GM12878 (cell line): ENCODE measurements around the gene SCN10A. TPM values are rescaled to one million over a fixed set of nuclear protein-coding genes. Genes with fewer than 3 reads are reported as not detected.

Experiments
- ATAC-seq: fragments of 200-7000 bp; cut with Tn5 transposase; 3 replicates; pipeline ENCODE4 v1.9.1; 2020; ENCODE audit warnings: mild to moderate bottlenecking, moderate library complexity
- BruUV-seq: library from RNA; stranded (reverse); fragments of 400-500 nt; replicated peaks from 2 replicates; lab custom pipeline; 2021; lab: Mats Ljungman, UMichigan
- CTCF ChIA-PET: fragments of 300-600 bp; sonication (Branson Sonifier 250); formaldehyde crosslinking; extraction: SDS; loops from one replicate; lab custom pipeline; 2021; ENCODE audit warnings: inconsistent platforms; lab: Yijun Ruan, JAX
- POLR2A ChIA-PET: fragments of 350-600 bp; formaldehyde crosslinking; extraction: SDS; loops from one replicate; lab custom pipeline; 2021; ENCODE audit warnings: inconsistent platforms; lab: Charles Lee
- RAD21 ChIA-PET: fragments of 300-600 bp; sonication (Branson Sonifier 250); formaldehyde crosslinking; loops from one replicate; lab custom pipeline; 2023; ENCODE audit warnings: antibody characterized with exemption; ENCODE audit not compliant: unreplicated experiment; lab: Charles Lee
- SMC1A ChIA-PET: fragments of 300-600 bp; sonication (Branson Sonifier 250); formaldehyde crosslinking; loops from one replicate; lab custom pipeline; 2023; ENCODE audit not compliant: unreplicated experiment, uncharacterized antibody; lab: Charles Lee
- DNase-seq: peaks from one replicate; pipeline ENCODE4 v3.0.0-alpha.2; 2011; ENCODE audit warnings: low read depth, low spot score
- FAIRE-seq: peaks from 3 replicates; lab custom pipeline; 2011; peaks lifted over from hg19 to GRCh38; lab: Jason Lieb, UNC
- H2AFZ ChIP-seq: 2 replicates; pipeline ENCODE4 v1.6.0; 2011; ENCODE audit warnings: low read depth, low read length, control low read depth; ENCODE audit not compliant: control insufficient read depth
- H3K27ac ChIP-seq: 2 replicates; pipeline ENCODE4 v1.5.1; 2011; ENCODE audit warnings: control low read depth; ENCODE audit not compliant: control insufficient read depth, insufficient read depth
- H3K27me3 ChIP-seq, 2 experiments: replicated peaks in 1 of 2; 2 replicates each; pipeline versions ENCODE4 v1.6.0 to v1.6.1; 2011; ENCODE audit warnings: low read length in 1 of 2; ENCODE audit not compliant: control insufficient read depth in 2 of 2, insufficient read depth in 2 of 2
- H3K36me3 ChIP-seq, 2 experiments: 2 replicates each; pipeline ENCODE4 v1.5.1; 2011; ENCODE audit warnings: low read length in 1 of 2; ENCODE audit not compliant: control insufficient read depth in 2 of 2, insufficient read depth in 2 of 2
- H3K4me1 ChIP-seq: 2 replicates; pipeline ENCODE4 v1.6.1; 2011; ENCODE audit warnings: mild to moderate bottlenecking, low read length, moderate library complexity, mixed read lengths; ENCODE audit not compliant: control insufficient read depth, insufficient read depth
- H3K4me2 ChIP-seq: 2 replicates; pipeline ENCODE4 v1.6.0; 2011; ENCODE audit warnings: control low read depth; ENCODE audit not compliant: control insufficient read depth, insufficient read depth
- H3K4me3 ChIP-seq: fragments of 200-600 bp; sonication (generic); 2 replicates; pipeline ENCODE4 v1.5.1; 2016
- H3K79me2 ChIP-seq: 2 replicates; pipeline ENCODE4 v1.6.0; 2011; ENCODE audit warnings: low read length; ENCODE audit not compliant: control insufficient read depth, insufficient read depth
- H3K9ac ChIP-seq: 2 replicates; pipeline ENCODE4 v1.8.0; 2011; ENCODE audit warnings: low read length, control low read depth, mixed read lengths; ENCODE audit not compliant: control insufficient read depth, insufficient read depth
- H3K9me3 ChIP-seq: replicated peaks from 3 replicates; pipeline ENCODE4 v1.5.1; 2011; ENCODE audit warnings: mild to moderate bottlenecking, low read length; ENCODE audit not compliant: control insufficient read depth, insufficient read depth
- H4K20me1 ChIP-seq: 2 replicates; pipeline ENCODE4 v1.6.0; 2011; ENCODE audit not compliant: control insufficient read depth, insufficient read depth
- CBX5 ChIP-seq: sonication (generic); IDR thresholded peaks from 2 replicates; pipeline ENCODE4 v1.6.1; 2016; ENCODE audit warnings: low read depth, moderate library complexity, mild to moderate bottlenecking, inconsistent platforms
- ELK1 ChIP-seq: IDR thresholded peaks from 2 replicates; pipeline ENCODE4 v1.6.1; 2012; ENCODE audit warnings: low read depth, low read length, improper control_type of control experiment
- MLLT1 ChIP-seq: fragments of 450-650 bp; IDR thresholded peaks from 2 replicates; pipeline ENCODE4 v1.6.1; 2016; ENCODE audit warnings: mild to moderate bottlenecking
- RAD21 ChIP-seq: IDR thresholded peaks from 2 replicates; pipeline ENCODE4 v1.6.1; 2011; ENCODE audit warnings: mild to moderate bottlenecking, low read depth, low read length, moderate library complexity; ENCODE audit not compliant: insufficient read depth
- SMAD5 ChIP-seq: IDR thresholded peaks from 2 replicates; pipeline ENCODE4 v1.6.1; 2016; ENCODE audit warnings: antibody characterized with exemption, low read depth
- WGBS: methylation state at CpG from one replicate; pipeline ENCODE4 v1.1.6; 2016; ENCODE audit warnings: low lambda C conversion rate; ENCODE audit not compliant: insufficient replicate concordance, insufficient coverage; ENCODE audit errors: missing lambda C conversion rate; 5-methylcytosine and 5-hydroxymethylcytosine counted together
- in situ Hi-C: fragments of 300-500 bp; cut with MboI; formaldehyde crosslinking; loops from 9 replicates; pipeline ENCODE4 v1.14.3; 2018; ENCODE audit warnings: mixed read lengths
- intact Hi-C: fragments of 100-400 bp; cut with micrococcal nuclease; formaldehyde crosslinking; loops from one replicate; pipeline ENCODE4 v1.14.2; 2022; ENCODE audit not compliant: unreplicated experiment
- polyA plus RNA-seq, 11 experiments: library from polyadenylated mRNA; depleted of rRNA in 4 of 11; unstranded in 6 of 11; stranded (reverse) in 5 of 11; fragments of >200 nt; fragmentation: Nextera tagmentation in 4 of 11; fragmentation: Illumina TruSeq in 1 of 11; extraction: Ambion mirVana in 4 of 11; extraction: Trizol in 1 of 11; gene quantifications; 1 replicate in 1 of 11; 2 replicates in 10 of 11; pipeline versions ENCODE4 v1.2.1 to v1.2.3, GENCODE V29; 2011 to 2016; ENCODE audit warnings: inconsistent platforms in 2 of 11, missing spikeins in 2 of 11, low read depth in 1 of 11
- total RNA-seq, 4 experiments: library from RNA; depleted of rRNA in 3 of 4; stranded (reverse); fragments of >200 nt in 3 of 4; fragmentation: Illumina TruSeq in 1 of 4; extraction: Trizol in 1 of 4; gene quantifications; 2 replicates each; pipeline versions ENCODE4 v1.2.1 to v1.2.3, GENCODE V29; 2013 to 2021

SCN10A gene
- total and polyA plus RNA-seq, 10 of the 15 experiments (the other 5 are each of a cell fraction or from before 2014, with no cell fraction given): not detected

- Histone ChIP-seq H3K27ac (no peak overlapping the region), H3K9me3 (no peaks in the 10 kb centered on the region), H3K27me3 (no peaks in the 10 kb centered on the region), H3K36me3 (no peaks in the 10 kb centered on the region), H3K79me2 (no peaks in the 10 kb centered on the region), H2AFZ (no peak overlapping the region), H3K4me2 (no peak overlapping the region), H4K20me1 (no peaks in the 10 kb centered on the region), H3K4me1 (no peaks in the 10 kb centered on the region), H3K9ac (no peak overlapping the region), H3K4me3 (no peak overlapping the region)
- ChIA-PET POLR2A (no interaction called here), RAD21 (no interaction called here), SMC1A (no interaction called here), CTCF (no interaction called here)
- BruUV-seq: no TSS peak
- FAIRE-seq (no peak), ATAC-seq (no peak), DNase-seq (no peak)
- 0% methylated on average over 3 of the region's 3 CpGs for WGBS
- intact Hi-C loops (no loop called here), in situ Hi-C loops (no loop called here)
- no peak for TF ChIP-seq SMAD5
- no peak for TF ChIP-seq RAD21
These were observed 52.4 kb downstream of the SCN10A start for GRCh38 chr3:38763569-38763968.

- FAIRE-seq (no peak), ATAC-seq (no peak)
- no peaks in the 10 kb centered on the region for H3K79me2 ChIP-seq
- H3K4me1 ChIP-seq: no peaks in the 10 kb centered on the region
- H3K27me3 ChIP-seq: no peaks in the 10 kb centered on the region; a peak in 1 of 4 replicates
- ChIA-PET RAD21 (no interaction called here), CTCF (interaction anchor here (1.2 kb wide), 1 partner anchor 237 kb away, joined by 3 read pairs; no protein-coding TSS in a partner anchor), SMC1A (interaction anchor here (1.0 kb wide), 1 partner anchor 45 kb away, joined by 4 read pairs; no protein-coding TSS in a partner anchor), POLR2A (no interaction called here)
- intact Hi-C loops (no loop called here), in situ Hi-C loops (no loop called here)
- no peak overlapping the region for H3K27ac ChIP-seq
- WGBS: 51% methylated on average over 3 of the region's 3 CpGs
- H2AFZ ChIP-seq: no peak overlapping the region
- no peak overlapping the region for H3K9ac ChIP-seq
- H3K9me3 ChIP-seq: no peaks in the 10 kb centered on the region
- no peak overlapping the region for H3K4me2 ChIP-seq
- H4K20me1 ChIP-seq: no peaks in the 10 kb centered on the region
- H3K36me3 ChIP-seq: no peaks in the 10 kb centered on the region
- no TSS peak for BruUV-seq
- TF ChIP-seq CBX5: no peak
- no peak for TF ChIP-seq ELK1
- no peak for TF ChIP-seq MLLT1
- TF ChIP-seq, all 136 proteins: peak for 0
- DNase-seq: no peak
- H3K4me3 ChIP-seq: no peak overlapping the region
These were observed 57.5 kb downstream of the SCN10A start for GRCh38 chr3:38758557-38758956.
